ENCODE results near the gene MAP3K5.

Gene MAP3K5

GRCh38 chr6:136683209-136683941, 108.9 kb downstream of the MAP3K5 start:
- DNase-seq (ENCODE audit: low spot score): no peak
- TF ChIP-seq CTCF (IDR thresholded peaks at IDR 0.05; ENCODE audit: borderline replicate concordance, control extremely low read depth, extremely low read depth, insufficient read depth, missing control alignments): no peak
- in situ Hi-C loops (cut with MboI; ENCODE audit: low sequenced_read_pairs, unreplicated experiment): no loop called here

GRCh38 chr6:136682292-136682691, 110.0 kb downstream of the MAP3K5 start:
- no peak for TF ChIP-seq CTCF (IDR thresholded peaks at IDR 0.05; ENCODE audit: borderline replicate concordance, control extremely low read depth, extremely low read depth, insufficient read depth, missing control alignments)
- in situ Hi-C loops (cut with MboI; ENCODE audit: low sequenced_read_pairs, unreplicated experiment): no loop called here
- DNase-seq (ENCODE audit: low spot score): no peak

- in situ Hi-C loops (cut with MboI; ENCODE audit: low sequenced_read_pairs, unreplicated experiment): no loop called here
- TF ChIP-seq CTCF (IDR thresholded peaks at IDR 0.05; ENCODE audit: borderline replicate concordance, control extremely low read depth, extremely low read depth, insufficient read depth, missing control alignments): no peak
- no peak for DNase-seq (ENCODE audit: low spot score)
These were observed 114.5 kb downstream of the MAP3K5 start for GRCh38 chr6:136677822-136678221.

- in situ Hi-C loops (cut with MboI; ENCODE audit: low sequenced_read_pairs, unreplicated experiment): no loop called here
- DNase-seq (ENCODE audit: low spot score): no peak
- TF ChIP-seq CTCF (IDR thresholded peaks at IDR 0.05; ENCODE audit: borderline replicate concordance, control extremely low read depth, extremely low read depth, insufficient read depth, missing control alignments): no peak
These were observed 114.9 kb downstream of the MAP3K5 start for GRCh38 chr6:136677344-136677743.

- DNase-seq (ENCODE audit: low spot score): no peak
- no peak for TF ChIP-seq CTCF (IDR thresholded peaks at IDR 0.05; ENCODE audit: borderline replicate concordance, control extremely low read depth, extremely low read depth, insufficient read depth, missing control alignments)
- in situ Hi-C loops (cut with MboI; ENCODE audit: low sequenced_read_pairs, unreplicated experiment): no loop called here
These were observed 116.2 kb downstream of the MAP3K5 start for GRCh38 chr6:136676075-136676474.

GRCh38 chr6:136673571-136673970, 118.7 kb downstream of the MAP3K5 start:
- no peak for DNase-seq (ENCODE audit: low spot score)
- TF ChIP-seq CTCF (IDR thresholded peaks at IDR 0.05; ENCODE audit: borderline replicate concordance, control extremely low read depth, extremely low read depth, insufficient read depth, missing control alignments): no peak
- in situ Hi-C loops (cut with MboI; ENCODE audit: low sequenced_read_pairs, unreplicated experiment): no loop called here
